NCI-H2081 (cell line): ENCODE results near the gene STH.
A peak's percentile ranks its signal among the peaks of the same experiment; 100 is the strongest.

Experiments used
- DNase-seq, 2 experiments: peaks; one replicate each; lab custom pipeline; 2025; lab: John Stamatoyannopoulos, UW

STH gene

GRCh38 chr17:46027048-46027975 is 28.3 kb downstream of the STH start:
- no peak for DNase-seq

- DNase-seq = no peak
Observed at GRCh38 chr17:46027976-46028325, 28.9 kb downstream of the STH start.

GRCh38 chr17:46028374-46028773 is 29.3 kb downstream of the STH start:
- DNase-seq = no peak

GRCh38 chr17:46028981-46029565 is 30.0 kb downstream of the STH start:
- DNase-seq = no peak

GRCh38 chr17:46029627-46030026 is 30.6 kb downstream of the STH start:
- no peak for DNase-seq

GRCh38 chr17:46030752-46031151 is 31.7 kb downstream of the STH start:
- no peak for DNase-seq

GRCh38 chr17:46031440-46031839 is 32.4 kb downstream of the STH start:
- DNase-seq = no peak

- DNase-seq = no peak
Observed at GRCh38 chr17:46031920-46032319, 32.9 kb downstream of the STH start.

GRCh38 chr17:46032909-46033308 is 33.9 kb downstream of the STH start:
- DNase-seq = no peak

GRCh38 chr17:46033392-46033791 is 34.3 kb downstream of the STH start:
- no peak for DNase-seq

GRCh38 chr17:46035112-46035818 is 36.2 kb downstream of the STH start:
- DNase-seq = no peak

GRCh38 chr17:46036491-46036890 is 37.4 kb downstream of the STH start:
- no peak for DNase-seq

- DNase-seq = no peak
Observed at GRCh38 chr17:46037722-46038255, 38.7 kb downstream of the STH start.

GRCh38 chr17:46038414-46038813 is 39.4 kb downstream of the STH start:
- DNase-seq = no peak

GRCh38 chr17:46038937-46039336 is 39.9 kb downstream of the STH start:
- no peak for DNase-seq

GRCh38 chr17:46039592-46040186 is 40.6 kb downstream of the STH start:
- no peak for DNase-seq

- DNase-seq = no peak
Observed at GRCh38 chr17:46042246-46042645, 43.2 kb downstream of the STH start.

- no peak for DNase-seq
Observed at GRCh38 chr17:46042925-46043324, 43.9 kb downstream of the STH start.

GRCh38 chr17:46043606-46044005 is 44.6 kb downstream of the STH start:
- no peak for DNase-seq

GRCh38 chr17:46044286-46044928 is 45.4 kb downstream of the STH start:
- peak; percentile 76 to 84 for DNase-seq

- DNase-seq = no peak
Observed at GRCh38 chr17:46044989-46045388, 45.9 kb downstream of the STH start.

GRCh38 chr17:46045639-46046038 is 46.6 kb downstream of the STH start:
- DNase-seq = no peak
